ENCODE results near the gene KRT9.
"Not testable (repeated sequence)": the region's sequence is repeated elsewhere in the genome, so short reads cannot be mapped to it uniquely, and the experiment has no call there.

The KRT9 gene

DNA sequence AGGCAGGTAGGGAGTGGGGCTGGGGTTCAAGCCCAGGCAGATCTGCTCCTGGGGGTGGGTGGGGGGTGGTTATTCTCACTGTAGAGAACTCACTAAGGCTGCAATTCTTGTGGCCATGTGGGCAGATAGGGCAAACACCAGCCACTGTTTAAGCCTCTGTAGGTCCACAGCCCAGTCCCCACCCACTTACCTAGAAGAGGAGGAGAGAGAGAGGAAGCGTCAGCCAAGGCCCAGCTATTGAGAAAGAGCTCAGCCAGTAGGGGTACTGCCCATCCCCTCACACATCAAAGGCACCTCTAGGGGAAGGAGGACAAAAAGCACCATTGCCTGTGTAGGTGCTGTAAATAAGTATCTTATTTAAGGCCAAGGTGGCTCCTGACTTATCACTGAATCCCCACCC lies 27.8 kb upstream of the KRT9 start:
- DNase-seq = no peak

DNA sequence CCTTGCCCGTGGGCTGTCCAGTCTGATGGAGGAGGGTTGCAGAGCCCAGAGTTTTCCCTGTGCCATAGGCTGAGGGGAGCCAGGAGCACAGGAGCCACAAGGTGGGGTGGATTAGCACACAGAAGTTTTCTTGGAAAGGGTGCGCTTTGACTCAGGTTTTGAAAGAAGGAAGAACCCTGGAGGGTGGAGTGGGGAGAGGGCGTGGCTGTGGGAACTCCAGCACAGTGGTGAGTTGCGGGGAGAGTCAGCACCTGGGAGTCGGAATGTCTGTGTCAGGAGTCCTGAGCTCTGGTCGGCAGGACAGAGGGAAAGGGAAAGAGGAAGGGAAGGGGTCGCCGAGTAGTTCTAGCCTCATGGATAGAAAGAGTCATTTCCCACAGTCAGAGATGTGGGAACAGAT lies 23.7 kb upstream of the KRT9 start:
- no peak for DNase-seq

DNA sequence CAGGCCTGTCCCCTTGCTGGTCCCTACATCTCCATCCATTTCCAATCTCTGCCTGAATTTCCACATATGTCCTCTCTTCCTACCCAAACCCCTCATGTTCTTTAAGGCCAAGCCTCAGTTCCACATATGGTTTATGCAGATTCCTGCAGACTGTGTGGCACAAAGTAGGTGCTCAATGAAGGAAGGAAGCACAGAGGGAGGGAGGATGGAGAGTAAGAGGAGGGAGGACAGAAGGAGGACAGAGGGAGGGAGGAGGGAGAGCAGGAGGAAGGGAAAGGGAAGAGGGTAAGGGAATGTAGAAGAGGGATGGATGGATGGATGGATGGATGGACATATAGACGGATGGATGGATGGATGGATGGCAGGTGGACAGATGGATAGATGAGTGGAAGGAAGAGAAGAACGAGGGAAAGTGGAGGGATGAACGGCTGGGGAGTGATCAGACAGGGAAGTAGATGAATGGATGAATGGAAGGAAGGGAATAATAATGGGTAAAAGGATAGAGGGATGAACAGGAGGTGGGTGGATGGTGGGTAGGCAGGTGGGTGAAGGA lies 22.6 kb upstream of the KRT9 start:
- DNase-seq = no peak

DNA sequence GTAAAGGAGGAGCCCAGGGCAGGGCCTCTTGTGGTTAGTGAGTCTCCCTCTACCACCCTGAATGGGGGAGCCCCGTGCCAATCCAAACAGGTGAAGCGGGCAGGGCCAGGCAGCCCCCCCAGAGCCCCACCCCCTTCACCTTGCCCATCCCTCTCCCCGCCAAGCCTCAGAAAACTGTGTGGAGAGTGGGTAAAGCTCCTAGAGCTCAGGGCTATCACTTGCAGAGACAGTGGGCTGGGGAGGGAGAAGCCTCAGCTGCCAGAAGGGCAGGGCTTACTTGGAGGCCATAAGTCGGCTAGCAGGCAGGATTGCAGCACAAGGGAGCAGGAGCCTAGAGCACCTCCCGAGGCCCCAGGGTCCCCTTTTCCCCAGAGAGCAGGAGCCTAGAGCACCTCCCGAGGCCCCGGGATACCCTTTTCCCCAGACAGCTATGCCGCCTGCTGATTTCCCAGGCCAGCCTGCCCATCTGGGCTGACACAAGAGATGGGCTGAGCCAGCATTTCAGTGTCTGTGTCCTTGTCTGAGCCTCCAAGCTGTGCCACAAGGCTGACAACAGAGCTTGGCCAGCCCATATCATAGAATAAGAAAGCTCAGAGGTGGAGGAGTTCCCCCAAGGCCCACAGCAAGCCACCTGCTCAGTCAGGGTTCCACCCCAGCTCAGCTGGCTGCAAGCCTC lies 21.6 kb upstream of the KRT9 start:
- no peak for DNase-seq

DNA sequence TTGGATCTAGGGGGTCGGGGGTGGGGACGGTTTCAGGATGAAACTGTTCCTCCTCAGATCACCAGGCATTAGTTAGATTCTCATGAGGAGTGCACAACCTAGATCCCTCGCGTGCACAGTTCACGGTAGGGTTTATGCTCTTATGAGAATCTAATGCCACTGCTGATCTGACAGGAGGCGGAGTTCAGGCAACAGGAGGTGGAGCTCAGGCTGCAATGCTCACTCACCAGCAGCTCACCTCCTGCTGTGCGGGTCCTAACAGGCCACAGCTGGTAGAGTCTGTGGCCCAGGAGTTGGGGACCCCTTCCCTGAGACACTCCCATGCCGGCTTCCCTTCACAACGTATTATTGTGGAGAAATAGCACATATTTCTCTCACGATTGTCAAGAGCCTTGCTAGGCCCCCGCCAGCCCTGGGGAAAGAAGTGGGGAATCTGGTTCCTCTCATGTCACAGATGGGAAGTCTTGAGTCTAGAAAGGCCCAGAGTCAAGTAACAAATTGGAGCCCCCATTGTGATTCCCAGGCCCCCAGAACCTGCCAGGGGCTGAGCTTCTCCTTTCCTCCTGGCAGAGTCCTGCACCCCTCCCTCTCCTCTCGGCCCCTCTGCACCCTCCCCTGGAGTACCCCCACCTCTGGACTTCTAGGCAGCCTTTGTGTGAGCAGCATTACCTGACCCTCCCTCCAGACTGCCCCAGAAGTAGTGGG lies 20.9 kb upstream of the KRT9 start:
- DNase-seq = no peak

DNA sequence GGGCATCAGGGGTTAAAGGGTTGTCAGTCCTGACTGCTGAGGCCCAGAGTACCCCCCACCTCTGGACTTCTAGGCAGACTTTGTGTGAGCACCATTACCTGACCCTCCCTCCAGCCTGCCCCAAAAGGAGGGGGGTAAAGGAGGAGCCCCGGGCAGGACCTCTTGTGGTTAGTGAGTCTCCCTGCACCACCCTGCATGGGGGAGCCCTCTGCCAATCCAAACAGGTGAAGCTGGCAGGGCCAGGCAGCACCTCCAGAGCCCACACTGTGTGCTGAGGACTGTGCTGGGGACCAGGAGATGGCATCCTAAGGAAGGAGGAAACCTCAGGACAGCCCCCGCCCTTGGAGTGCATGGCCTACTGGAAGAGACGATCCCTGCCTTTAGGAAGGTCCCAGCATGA lies 17.4 kb upstream of the KRT9 start:
- no peak for DNase-seq

DNA sequence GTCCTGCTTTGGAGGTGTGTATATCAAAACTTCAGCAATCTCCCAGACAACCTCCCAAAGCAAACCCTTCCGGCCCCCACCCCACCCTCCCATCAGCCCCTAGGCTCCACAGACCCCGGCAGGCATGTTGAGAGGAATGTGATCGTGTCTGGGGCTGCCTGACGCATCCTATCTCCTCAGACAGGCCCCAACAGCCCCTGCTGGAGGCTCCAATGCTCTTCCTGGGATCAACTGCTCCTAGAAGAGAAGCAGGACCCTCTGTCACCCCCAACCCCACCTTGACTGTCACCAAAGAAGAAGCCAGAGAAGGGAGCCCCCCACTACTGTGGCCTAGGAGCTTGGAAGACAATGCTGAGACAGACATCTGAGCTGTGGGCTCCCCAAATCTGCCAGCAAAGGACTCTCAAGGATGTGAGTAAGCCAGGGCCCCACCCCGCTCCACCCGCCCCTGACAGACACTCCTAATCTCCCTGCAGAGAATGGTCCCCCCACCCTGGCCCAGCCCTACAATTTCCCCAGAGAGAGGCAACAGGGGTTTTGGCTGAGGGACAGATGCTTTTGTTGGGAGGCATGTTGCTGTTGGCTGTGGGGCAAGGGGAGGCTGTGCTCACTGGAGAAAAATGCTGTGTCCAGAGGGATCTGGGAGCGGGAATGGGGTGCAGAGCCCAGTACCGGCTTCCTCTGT lies 16.4 kb upstream of the KRT9 start:
- DNase-seq = no peak

DNA sequence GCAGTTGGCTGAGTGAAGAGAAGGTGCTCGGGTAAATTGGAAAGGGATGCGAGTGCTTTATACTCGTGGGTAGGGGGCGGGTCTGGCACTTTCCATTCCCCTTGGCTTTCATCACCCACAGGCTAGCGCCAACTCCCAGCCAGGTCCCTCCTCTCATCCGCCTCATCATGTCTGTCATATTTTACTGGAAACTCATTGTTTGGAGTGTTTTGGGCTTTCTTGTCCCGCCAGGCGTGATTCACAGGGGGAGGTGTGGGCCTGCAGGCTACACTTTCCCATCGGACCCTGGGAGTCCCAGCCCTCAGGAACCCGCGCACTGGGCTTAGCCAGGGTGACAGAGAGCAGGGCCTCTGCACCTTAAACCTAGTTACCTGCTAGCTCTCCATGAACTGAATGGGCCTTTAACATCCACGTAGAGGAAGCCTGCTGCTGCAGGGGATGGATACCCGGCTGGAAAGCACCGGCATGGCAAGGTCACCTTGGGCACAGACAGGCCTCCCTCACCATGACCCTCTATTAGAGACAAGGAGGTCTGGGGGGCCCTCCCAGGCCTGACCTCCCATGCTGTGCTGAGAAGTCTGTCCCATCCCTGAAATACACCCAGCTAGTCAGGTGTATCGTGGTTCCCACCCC lies 15.1 kb upstream of the KRT9 start, which contains the start of gene KRT14:
KRT14 (minus strand) TSS at position 33 of the 633 bp plus-strand sequence. CDS start 61 bp downstream, outside the sequence.
- no peak for DNase-seq

DNA sequence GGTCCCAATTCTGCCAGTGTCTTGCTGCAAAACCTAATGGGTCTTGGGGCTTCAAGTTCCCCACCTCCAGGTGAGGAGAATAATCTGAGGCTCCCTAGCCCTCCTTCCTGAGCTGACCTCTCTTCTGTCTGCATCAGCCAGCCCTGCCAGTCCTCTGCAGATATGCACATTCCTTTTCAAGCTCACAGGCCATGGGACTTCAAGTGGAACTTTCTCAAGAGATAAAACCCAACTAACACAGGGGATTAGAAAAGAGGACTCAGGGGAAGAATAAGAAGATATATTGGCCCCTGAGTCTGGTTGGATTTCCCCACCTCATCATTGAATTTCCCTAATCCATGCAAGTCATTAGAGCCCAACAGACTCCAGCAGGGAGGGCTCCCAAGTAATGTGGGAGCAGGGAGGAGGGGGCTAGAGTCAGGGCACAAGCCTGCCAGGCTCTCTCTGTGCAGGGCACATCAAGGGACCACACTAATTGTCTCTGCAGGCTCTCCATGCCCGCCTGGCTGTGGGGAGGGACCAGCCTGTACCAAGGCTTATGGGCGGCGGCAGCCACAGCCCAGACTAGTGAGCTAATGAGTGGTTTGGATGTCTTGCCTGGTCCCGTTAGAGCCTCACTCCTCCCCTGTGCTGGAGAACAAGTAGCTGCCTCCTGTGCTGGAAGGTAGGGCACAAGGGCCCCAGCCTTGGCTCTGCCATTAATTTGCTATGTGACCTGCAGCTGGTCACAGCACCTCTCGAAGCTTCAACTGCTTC lies 13.6 kb upstream of the KRT9 start:
- no peak for DNase-seq

DNA sequence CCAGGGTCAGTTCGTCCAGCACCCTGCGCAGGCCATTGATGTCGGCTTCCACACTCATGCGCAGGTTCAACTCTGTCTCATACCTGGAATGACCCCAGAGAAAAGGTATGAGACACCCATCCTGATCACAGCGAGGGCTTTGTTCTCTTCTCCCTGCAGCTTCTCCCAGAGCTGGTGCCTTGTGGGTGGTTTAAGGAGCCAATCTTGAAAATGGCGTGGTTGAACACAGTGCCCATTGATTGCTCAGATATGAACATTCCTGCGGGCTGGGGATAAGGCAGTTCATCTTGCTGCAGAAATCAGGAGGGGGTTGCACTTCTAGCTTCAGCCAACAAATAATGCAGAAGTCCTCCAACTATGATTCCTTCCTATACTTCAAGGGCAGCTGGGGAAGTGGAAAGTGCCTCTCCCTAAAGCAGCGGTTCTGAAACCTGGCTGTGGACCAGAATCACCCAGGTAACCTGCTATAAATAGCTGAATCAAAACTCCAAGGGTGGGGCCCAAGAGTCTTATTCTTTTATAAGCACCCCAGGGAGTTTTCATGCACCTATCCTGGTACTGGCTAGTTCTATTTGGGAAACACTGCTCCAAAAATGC lies 12.6 kb upstream of the KRT9 start:
- DNase-seq = not testable (repeated sequence)

DNA sequence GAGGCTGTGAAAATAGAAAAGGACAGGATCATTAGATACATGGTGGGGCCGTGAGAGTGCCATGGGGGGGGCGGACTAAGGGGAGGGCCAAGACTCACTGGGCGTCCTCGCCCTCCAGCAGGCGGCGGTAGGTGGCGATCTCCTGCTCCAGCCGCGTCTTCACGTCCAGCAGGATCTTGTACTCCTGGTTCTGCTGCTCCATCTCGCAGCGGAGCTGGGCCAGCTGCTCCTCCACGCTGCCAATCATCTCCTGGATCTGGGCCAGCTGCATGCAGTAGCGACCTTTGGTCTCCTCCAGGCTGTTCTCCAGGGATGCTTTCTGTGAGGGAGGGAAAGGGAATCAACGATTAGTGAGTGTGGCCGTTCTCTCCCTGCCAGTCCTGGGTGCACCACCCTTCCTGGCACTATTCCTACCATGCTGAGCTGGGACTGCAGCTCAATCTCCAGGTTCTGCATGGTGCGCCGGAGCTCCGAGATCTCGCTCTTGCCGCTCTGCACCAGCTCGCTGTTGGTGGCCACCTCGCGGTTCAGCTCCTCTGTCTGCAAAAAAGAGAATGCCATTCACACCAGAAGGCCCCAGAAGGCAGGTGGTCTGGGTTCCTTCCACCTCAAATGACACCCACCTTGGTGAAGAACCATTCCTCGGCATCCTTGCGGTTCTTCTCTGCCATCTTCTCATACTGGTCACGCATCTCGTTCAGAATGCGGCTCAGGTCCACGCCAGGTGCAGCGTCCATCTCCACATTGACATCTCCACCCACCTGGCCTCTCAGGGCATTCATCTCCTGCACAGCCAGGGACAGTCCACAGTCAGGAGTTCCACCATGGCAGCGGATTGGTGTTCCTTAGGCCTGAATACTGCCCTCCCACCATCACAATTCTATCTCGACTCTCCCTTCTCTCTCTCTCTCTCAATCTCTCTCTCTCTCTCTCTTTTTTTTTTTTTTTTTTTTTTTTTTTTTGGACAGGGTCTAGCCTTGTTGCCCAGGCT lies 11.6 kb upstream of the KRT9 start:
- DNase-seq = no peak

DNA sequence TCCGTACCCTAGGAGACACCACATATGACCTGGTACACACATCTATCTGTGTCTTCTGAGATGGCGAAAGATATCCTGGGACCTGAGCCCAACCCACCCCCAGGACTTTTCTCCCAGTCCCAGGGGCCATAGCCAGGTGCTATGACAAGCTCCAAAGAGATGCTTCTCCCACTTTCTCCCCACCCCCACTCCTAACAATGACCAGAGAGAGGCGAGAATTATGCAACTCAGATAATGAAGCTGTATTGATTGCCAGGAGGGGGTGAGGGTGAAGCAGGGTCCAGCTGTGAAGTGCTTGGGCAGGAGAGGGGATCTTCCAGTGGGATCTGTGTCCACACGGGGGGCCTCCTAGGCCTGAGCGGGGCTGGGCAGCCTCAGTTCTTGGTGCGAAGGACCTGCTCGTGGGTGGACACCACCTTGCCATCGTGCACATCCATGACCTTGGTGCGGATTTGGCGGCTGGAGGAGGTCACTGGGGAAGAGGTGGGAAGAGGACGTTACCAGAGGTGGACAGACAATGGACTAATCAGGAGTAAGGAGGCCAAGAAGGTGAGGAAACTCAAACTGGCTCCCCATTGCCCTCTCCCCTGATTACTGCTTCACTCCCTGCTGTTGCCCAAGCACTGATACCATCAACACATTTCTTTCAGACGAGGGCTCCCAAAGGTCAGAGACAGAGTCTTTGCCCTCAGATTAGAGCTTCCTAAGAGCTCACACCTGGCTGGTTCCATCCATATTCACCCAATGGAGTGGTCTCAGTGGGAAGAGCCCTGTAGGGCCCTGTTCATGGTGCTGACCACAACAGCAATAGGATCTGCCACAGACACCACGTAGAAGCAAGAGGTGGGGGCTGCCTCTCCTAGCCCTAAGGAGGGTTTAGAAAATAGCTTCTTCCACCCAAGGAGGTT lies 10.5 kb upstream of the KRT9 start:
- DNase-seq = not testable (repeated sequence)

DNA sequence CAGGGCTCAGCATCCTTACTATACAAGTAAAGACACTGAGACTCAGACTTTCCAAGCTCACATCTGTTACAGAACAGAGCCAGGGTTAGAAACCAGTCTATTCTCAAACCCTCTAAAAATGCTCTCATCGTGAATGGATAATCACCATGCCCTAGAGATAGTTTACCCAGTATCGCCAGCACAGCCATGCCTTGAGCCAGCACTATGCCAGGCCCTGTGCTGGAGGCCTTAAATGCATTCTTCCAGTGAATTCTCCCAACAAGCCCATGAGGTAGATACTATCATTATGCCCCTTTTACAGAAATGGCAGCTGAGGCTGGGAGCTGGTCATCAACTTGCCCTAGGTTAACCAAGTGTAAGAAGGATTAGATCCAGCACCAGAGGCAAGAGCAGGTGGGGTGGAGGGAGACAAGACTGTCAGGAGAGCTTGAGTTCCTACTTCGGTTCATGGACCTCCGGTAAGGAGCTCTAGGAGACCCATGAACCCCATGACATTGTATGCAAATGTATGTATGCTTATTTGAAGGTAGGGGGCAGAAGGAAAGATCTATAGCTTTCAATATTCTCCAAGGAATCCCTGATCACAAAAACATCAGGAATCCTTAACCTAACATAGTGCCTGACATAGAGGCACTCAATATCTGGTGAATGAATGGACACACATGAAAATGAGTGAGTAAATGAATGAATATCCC lies 9.7 kb upstream of the KRT9 start:
- DNase-seq = no peak

DNA sequence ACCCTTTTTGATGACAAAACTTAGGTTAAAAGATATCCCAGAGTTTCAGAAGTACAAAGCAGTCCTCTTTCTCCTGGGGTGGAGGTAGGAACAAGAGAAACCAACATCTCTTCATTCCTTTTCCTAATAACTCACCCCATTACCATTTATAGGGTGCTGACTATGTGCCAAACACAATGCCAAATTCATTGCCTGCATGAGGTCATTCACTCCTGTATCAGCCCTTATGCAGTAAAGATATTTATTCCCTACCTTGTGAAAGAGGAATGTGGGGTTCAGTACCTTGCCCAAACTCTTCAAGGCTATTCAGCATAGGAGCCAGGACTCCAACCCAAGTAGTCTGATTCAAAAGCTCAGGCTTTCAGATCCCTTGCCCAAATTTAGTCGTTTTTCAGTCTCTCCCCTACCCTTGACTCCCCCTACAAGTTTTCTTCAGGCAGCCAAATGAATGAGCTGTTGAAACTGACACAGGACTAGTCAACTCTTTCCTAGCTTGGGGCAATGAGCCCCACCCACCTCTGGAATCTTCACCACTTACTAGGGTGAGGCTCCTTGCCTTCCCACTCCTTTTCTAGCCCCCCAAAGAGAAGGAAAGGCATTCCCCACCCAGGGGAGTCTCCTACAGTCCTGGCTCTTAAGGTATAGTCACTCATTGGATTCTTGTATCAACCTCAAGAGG lies 9.0 kb upstream of the KRT9 start:
- no peak for DNase-seq

DNA sequence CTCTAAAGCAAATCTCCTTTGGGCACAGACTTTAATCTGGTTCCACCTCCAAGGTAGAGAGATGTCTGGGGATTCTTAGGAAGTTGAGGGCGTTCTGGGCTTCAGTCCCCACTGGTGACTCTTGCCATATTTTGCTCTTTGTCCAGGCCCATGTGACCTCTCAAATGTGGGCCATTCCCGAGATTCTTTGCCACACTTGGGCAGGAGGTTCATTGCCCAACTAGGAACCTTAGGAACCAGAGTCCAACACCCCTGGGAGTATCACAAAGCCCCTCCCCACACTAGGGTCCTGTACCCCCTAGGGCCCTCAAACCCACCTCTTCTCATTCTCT lies 8.4 kb upstream of the KRT9 start:
- DNase-seq = no peak

DNA sequence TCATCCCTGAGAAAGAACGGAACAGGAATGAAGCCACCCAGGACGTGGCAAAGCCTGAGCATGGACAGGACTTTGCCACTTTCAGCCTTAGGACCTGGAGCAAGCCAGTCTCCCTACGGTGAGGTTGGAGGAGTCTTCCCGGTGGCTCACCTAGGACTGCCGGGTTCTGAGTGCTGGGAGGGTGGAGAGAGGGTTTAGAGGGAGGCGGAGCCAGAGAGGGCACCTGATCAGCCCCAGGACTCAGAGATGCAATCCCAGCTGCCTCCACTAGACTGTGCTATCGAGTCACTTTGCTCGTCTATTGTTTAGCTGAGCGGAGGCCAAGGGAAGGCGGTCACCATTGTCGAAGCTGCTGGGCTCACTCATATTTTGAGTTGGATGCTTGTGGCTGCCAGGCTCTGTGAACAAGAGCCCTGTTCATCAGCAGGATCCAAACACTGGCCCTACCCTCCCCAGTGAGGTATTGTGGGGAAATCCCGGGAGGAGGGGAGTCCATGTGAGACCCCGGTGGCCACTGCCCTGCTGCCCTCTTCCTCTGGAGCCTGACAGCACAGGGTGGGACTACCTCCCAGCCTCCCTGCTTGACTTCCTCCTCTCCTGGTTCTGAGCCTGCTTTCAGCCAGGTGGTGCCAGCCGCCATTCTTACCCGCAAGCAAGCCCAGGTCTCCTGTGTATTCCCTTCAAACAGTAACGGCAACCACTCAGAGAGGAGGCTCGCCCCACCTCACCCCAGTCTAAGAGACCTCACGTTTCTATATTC lies 7.8 kb upstream of the KRT9 start:
- DNase-seq = peak; percentile 85

DNA sequence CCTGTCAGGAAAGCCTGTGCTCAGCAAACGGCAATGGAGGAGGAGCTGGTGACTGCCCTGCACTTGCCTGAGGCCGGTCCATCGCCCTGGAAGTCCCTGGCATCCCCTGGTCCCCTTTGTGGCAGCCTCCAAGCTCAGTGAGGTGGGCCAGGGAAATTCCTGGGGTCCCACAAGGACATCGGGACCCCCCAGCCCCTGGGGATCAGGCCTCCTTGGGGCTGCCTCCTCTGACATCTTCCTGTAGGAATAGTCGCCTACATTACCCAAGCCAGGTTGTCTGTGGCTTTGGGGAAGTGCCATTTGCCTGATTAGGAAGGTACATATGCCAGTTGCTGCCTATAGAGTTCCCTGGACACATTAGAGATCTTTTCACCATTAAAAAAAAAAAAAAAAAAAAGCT lies 7.1 kb upstream of the KRT9 start:
- DNase-seq = no peak

DNA sequence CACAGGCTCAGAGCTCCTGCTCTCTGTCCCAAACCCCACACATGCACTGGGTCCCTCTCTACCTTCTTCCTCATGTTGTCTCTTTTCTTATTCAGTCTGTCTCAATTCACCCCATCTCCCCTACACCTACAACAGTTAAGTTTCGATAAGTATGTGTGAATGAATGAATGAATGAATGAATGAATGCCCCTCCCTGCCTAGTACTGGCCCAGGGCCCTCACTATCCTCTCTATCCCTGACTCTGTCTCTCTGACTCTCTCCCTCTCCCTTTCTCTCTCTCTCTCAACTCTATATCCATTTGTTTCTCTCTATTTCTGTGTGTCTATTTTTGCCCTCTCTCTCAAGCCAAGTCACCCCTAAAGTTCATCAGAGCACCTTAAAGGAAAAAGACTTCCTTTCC lies 6.7 kb upstream of the KRT9 start:
- no peak for DNase-seq

Data from NCI-H1436 treated with DMSO at 0.1 percent for 48 hours (cell line).